GM12878 (cell line): Measurements from ENCODE around the gene KPTN. TPM values are rescaled to one million over a fixed set of nuclear protein-coding genes. Genes with fewer than 3 reads are reported as not detected.

ENCODE experiments used
- ATAC-seq: fragments of 200-7000 bp; cut with Tn5 transposase; 3 replicates; pipeline ENCODE4 v1.9.1; 2020; ENCODE audit warnings: mild to moderate bottlenecking, moderate library complexity
- BruUV-seq: library from RNA; stranded (reverse); fragments of 400-500 nt; replicated peaks from 2 replicates; lab custom pipeline; 2021; lab: Mats Ljungman, UMichigan
- CTCF ChIA-PET: fragments of 300-600 bp; sonication (Branson Sonifier 250); formaldehyde crosslinking; extraction: SDS; loops from one replicate; lab custom pipeline; 2021; ENCODE audit warnings: inconsistent platforms; lab: Yijun Ruan, JAX
- POLR2A ChIA-PET: fragments of 350-600 bp; formaldehyde crosslinking; extraction: SDS; loops from one replicate; lab custom pipeline; 2021; ENCODE audit warnings: inconsistent platforms; lab: Charles Lee
- RAD21 ChIA-PET: fragments of 300-600 bp; sonication (Branson Sonifier 250); formaldehyde crosslinking; loops from one replicate; lab custom pipeline; 2023; ENCODE audit warnings: antibody characterized with exemption; ENCODE audit not compliant: unreplicated experiment; lab: Charles Lee
- SMC1A ChIA-PET: fragments of 300-600 bp; sonication (Branson Sonifier 250); formaldehyde crosslinking; loops from one replicate; lab custom pipeline; 2023; ENCODE audit not compliant: unreplicated experiment, uncharacterized antibody; lab: Charles Lee
- DNase-seq: peaks from one replicate; pipeline ENCODE4 v3.0.0-alpha.2; 2011; ENCODE audit warnings: low read depth, low spot score
- FAIRE-seq: peaks from 3 replicates; lab custom pipeline; 2011; peaks lifted over from hg19 to GRCh38; lab: Jason Lieb, UNC
- H2AFZ ChIP-seq: 2 replicates; pipeline ENCODE4 v1.6.0; 2011; ENCODE audit warnings: low read depth, low read length, control low read depth; ENCODE audit not compliant: control insufficient read depth
- H3K27ac ChIP-seq: 2 replicates; pipeline ENCODE4 v1.5.1; 2011; ENCODE audit warnings: control low read depth; ENCODE audit not compliant: control insufficient read depth, insufficient read depth
- H3K27me3 ChIP-seq, 2 experiments: replicated peaks in 1 of 2; 2 replicates each; pipeline versions ENCODE4 v1.6.0 to v1.6.1; 2011; ENCODE audit warnings: low read length in 1 of 2; ENCODE audit not compliant: control insufficient read depth in 2 of 2, insufficient read depth in 2 of 2
- H3K36me3 ChIP-seq, 2 experiments: 2 replicates each; pipeline ENCODE4 v1.5.1; 2011; ENCODE audit warnings: low read length in 1 of 2; ENCODE audit not compliant: control insufficient read depth in 2 of 2, insufficient read depth in 2 of 2
- H3K4me1 ChIP-seq: 2 replicates; pipeline ENCODE4 v1.6.1; 2011; ENCODE audit warnings: mild to moderate bottlenecking, low read length, moderate library complexity, mixed read lengths; ENCODE audit not compliant: control insufficient read depth, insufficient read depth
- H3K4me2 ChIP-seq: 2 replicates; pipeline ENCODE4 v1.6.0; 2011; ENCODE audit warnings: control low read depth; ENCODE audit not compliant: control insufficient read depth, insufficient read depth
- H3K4me3 ChIP-seq: fragments of 200-600 bp; sonication (generic); 2 replicates; pipeline ENCODE4 v1.5.1; 2016
- H3K79me2 ChIP-seq: 2 replicates; pipeline ENCODE4 v1.6.0; 2011; ENCODE audit warnings: low read length; ENCODE audit not compliant: control insufficient read depth, insufficient read depth
- H3K9ac ChIP-seq: 2 replicates; pipeline ENCODE4 v1.8.0; 2011; ENCODE audit warnings: low read length, control low read depth, mixed read lengths; ENCODE audit not compliant: control insufficient read depth, insufficient read depth
- H3K9me3 ChIP-seq: replicated peaks from 3 replicates; pipeline ENCODE4 v1.5.1; 2011; ENCODE audit warnings: mild to moderate bottlenecking, low read length; ENCODE audit not compliant: control insufficient read depth, insufficient read depth
- H4K20me1 ChIP-seq: 2 replicates; pipeline ENCODE4 v1.6.0; 2011; ENCODE audit not compliant: control insufficient read depth, insufficient read depth
- EP300 ChIP-seq, 2 experiments: fragments of 150-350 bp in 1 of 2; IDR thresholded peaks; 2 replicates each; pipeline ENCODE4 v1.6.1; 2011 to 2012; ENCODE audit warnings: low read depth in 2 of 2, low read length in 2 of 2, borderline replicate concordance in 1 of 2, improper control_type of control experiment in 1 of 2, inconsistent platforms in 1 of 2; ENCODE audit not compliant: control insufficient read depth in 1 of 2
- NFYB ChIP-seq: IDR thresholded peaks from 2 replicates; pipeline ENCODE4 v1.6.1; 2011; ENCODE audit warnings: low read depth, mild to moderate bottlenecking, low read length, improper control_type of control experiment, moderate library complexity; ENCODE audit not compliant: insufficient read depth
- STAT1 ChIP-seq: fragments of 450-650 bp; conservative IDR thresholded peaks from 2 replicates; pipeline ENCODE4 v1.6.1; 2014; ENCODE audit warnings: antibody characterized with exemption, mild to moderate bottlenecking
- TAF1 ChIP-seq: IDR thresholded peaks from 2 replicates; pipeline ENCODE4 v1.6.1; 2011; ENCODE audit warnings: mild to moderate bottlenecking, low read depth, low read length, borderline replicate concordance
- ZNF217 ChIP-seq: fragments of 450-650 bp; IDR thresholded peaks from 2 replicates; pipeline ENCODE4 v1.6.1; 2017; ENCODE audit warnings: antibody characterized with exemption, mild to moderate bottlenecking
- ZNF622 ChIP-seq: fragments of 450-650 bp; IDR thresholded peaks from 2 replicates; pipeline ENCODE4 v1.6.1; 2017; ENCODE audit warnings: mild to moderate bottlenecking, inconsistent platforms
- WGBS: methylation state at CpG from one replicate; pipeline ENCODE4 v1.1.6; 2016; ENCODE audit warnings: low lambda C conversion rate; ENCODE audit not compliant: insufficient replicate concordance, insufficient coverage; ENCODE audit errors: missing lambda C conversion rate; 5-methylcytosine and 5-hydroxymethylcytosine counted together
- in situ Hi-C: fragments of 300-500 bp; cut with MboI; formaldehyde crosslinking; loops from 9 replicates; pipeline ENCODE4 v1.14.3; 2018; ENCODE audit warnings: mixed read lengths
- intact Hi-C: fragments of 100-400 bp; cut with micrococcal nuclease; formaldehyde crosslinking; loops from one replicate; pipeline ENCODE4 v1.14.2; 2022; ENCODE audit not compliant: unreplicated experiment
- polyA plus RNA-seq, 11 experiments: library from polyadenylated mRNA; depleted of rRNA in 4 of 11; unstranded in 6 of 11; stranded (reverse) in 5 of 11; fragments of >200 nt; fragmentation: Nextera tagmentation in 4 of 11; fragmentation: Illumina TruSeq in 1 of 11; extraction: Ambion mirVana in 4 of 11; extraction: Trizol in 1 of 11; gene quantifications; 1 replicate in 1 of 11; 2 replicates in 10 of 11; pipeline versions ENCODE4 v1.2.1 to v1.2.3, GENCODE V29; 2011 to 2016; ENCODE audit warnings: inconsistent platforms in 2 of 11, missing spikeins in 2 of 11, low read depth in 1 of 11
- total RNA-seq, 4 experiments: library from RNA; depleted of rRNA in 3 of 4; stranded (reverse); fragments of >200 nt in 3 of 4; fragmentation: Illumina TruSeq in 1 of 4; extraction: Trizol in 1 of 4; gene quantifications; 2 replicates each; pipeline versions ENCODE4 v1.2.1 to v1.2.3, GENCODE V29; 2013 to 2021
- TF ChIP-seq, protein P1 (sequence below): fragments of 450-650 bp; IDR thresholded peaks from 2 replicates; pipeline ENCODE4 v1.6.1; 2018; ENCODE audit warnings: borderline replicate concordance, mild to moderate bottlenecking; ENCODE audit not compliant: partially characterized antibody
- TF ChIP-seq, protein P2 (sequence below): IDR thresholded peaks from 2 replicates; pipeline ENCODE4 v1.6.1; 2011; ENCODE audit warnings: low read depth, low read length, improper control_type of control experiment, borderline replicate concordance

The KPTN gene
- total and polyA plus RNA-seq, 10 of the 15 experiments (the other 5 are each of a cell fraction or from before 2014, with no cell fraction given) = 0.60 to 10.1 (median 6.0) TPM

DNA sequence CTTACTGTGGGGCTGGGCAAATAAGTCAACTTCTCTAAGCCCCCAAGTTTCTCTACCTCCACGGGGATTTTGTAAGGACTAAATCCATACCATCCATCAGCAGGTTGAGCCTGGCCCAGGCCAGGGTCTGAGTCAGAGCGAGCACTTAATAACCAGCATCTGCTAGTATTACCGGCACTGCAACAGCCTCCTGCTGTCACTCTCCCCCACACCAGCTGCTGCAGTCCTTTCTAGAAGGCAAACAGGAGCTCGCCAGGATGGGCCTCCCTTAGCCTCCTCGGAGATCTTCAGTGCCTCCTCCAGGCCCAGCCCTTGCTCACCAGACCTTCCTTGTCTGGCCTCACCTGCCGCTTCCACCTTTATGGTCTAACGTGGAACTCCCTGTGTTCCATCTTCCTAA, 27.7 kb upstream of the KPTN start (continued):
- no peak for TF ChIP-seq EP300 (IDR thresholded peaks at IDR 0.05; ENCODE audit: borderline replicate concordance in 1 of 2, control insufficient read depth in 1 of 2, low read depth in 2 of 2, low read length in 2 of 2)

DNA sequence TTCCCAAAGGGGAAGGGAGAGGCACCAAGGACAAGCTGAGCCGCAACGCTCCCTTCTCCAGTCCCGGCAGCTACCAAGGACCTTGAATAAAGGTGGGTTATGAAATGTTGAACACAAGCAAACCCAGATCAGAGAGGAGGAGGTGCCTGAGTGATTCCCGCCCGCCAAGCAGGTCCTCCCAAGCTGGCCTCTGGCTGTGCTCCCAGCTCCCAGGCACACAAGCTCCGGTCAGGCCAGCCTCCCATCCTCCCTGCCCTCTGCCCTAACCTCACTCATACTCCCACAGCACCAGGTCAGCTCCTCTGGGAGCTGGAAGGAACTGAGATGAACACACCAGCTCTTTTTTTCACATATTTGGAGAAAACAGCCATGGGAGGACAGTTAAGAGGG, 27.1 kb upstream of the KPTN start:
- FAIRE-seq = no peak
- no TSS peak for BruUV-seq
- Histone ChIP-seq H3K27ac (no peak overlapping the region), H3K79me2 (peaks cover 73% of the 10 kb centered on the region), H3K4me3 (no peak overlapping the region), H2AFZ (no peak overlapping the region), H3K4me2 (0 out of 2 replicates have a peak overlapping the region, but pooled peaks have one; percentile 1), H4K20me1 (no peaks in the 10 kb centered on the region; the same call in 1 of the 2 replicates), H3K4me1 (peaks cover 12% of the 10 kb centered on the region), H3K36me3 (peaks cover 10 to 12% of the 10 kb centered on the region in 2 experiments; a peak in 3 of 4 replicates), H3K27me3 (no peaks in the 10 kb centered on the region), H3K9ac (no peak overlapping the region), H3K9me3 (no peaks in the 10 kb centered on the region)
- SMC1A ChIA-PET = interaction anchor here (3.2 kb wide), 1 partner anchor 27 kb away, joined by 16 read pairs; the partner anchor contains the start of gene KPTN
- ATAC-seq = no peak
- CTCF ChIA-PET = interaction anchor here (1.2 to 2.2 kb wide), 2 partner anchors 22 to 74 kb away, joined by 3 to 7 read pairs; no protein-coding TSS in a partner anchor
- POLR2A ChIA-PET = interaction anchor here (0.6 to 0.8 kb wide), 2 partner anchors 23 to 29 kb away, joined by 3 to 4 read pairs; no protein-coding TSS in a partner anchor
- no peak for DNase-seq
- 95% methylated on average over 6 of the region's 6 CpGs for WGBS
- in situ Hi-C loops = no loop called here
- intact Hi-C loops = loop anchor here (10.0 kb wide), 1 partner anchor 226 kb away; no protein-coding TSS in a partner anchor
- RAD21 ChIA-PET = no interaction called here
- TF ChIP-seq EP300 (IDR thresholded peaks at IDR 0.05; ENCODE audit: borderline replicate concordance in 1 of 2, control insufficient read depth in 1 of 2, low read depth in 2 of 2, low read length in 2 of 2) (no peak), NFYB (no peak), TAF1 (no peak), ZNF622 (no peak), ZNF217 (no peak), STAT1 (no peak)
- TF ChIP-seq, protein P1, sequence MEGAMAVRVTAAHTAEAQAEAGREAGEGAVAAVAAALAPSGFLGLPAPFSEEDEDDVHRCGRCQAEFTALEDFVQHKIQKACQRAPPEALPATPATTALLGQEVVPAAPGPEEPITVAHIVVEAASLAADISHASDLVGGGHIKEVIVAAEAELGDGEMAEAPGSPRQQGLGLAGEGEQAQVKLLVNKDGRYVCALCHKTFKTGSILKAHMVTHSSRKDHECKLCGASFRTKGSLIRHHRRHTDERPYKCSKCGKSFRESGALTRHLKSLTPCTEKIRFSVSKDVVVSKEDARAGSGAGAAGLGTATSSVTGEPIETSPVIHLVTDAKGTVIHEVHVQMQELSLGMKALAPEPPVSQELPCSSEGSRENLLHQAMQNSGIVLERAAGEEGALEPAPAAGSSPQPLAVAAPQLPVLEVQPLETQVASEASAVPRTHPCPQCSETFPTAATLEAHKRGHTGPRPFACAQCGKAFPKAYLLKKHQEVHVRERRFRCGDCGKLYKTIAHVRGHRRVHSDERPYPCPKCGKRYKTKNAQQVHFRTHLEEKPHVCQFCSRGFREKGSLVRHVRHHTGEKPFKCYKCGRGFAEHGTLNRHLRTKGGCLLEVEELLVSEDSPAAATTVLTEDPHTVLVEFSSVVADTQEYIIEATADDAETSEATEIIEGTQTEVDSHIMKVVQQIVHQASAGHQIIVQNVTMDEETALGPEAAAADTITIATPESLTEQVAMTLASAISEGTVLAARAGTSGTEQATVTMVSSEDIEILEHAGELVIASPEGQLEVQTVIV = no peak
- TF ChIP-seq, protein P2, sequence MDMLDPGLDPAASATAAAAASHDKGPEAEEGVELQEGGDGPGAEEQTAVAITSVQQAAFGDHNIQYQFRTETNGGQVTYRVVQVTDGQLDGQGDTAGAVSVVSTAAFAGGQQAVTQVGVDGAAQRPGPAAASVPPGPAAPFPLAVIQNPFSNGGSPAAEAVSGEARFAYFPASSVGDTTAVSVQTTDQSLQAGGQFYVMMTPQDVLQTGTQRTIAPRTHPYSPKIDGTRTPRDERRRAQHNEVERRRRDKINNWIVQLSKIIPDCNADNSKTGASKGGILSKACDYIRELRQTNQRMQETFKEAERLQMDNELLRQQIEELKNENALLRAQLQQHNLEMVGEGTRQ = no peak
